CD4-positive, alpha-beta T cell (primary cell): ENCODE measurements around the gene CRACR2A. TPM values are rescaled to one million over a fixed set of nuclear protein-coding genes. Genes with fewer than 3 reads are reported as not detected.

ENCODE experiments used
- ATAC-seq: fragments of 200-7000 bp; cut with Tn5 transposase; one replicate; pipeline ENCODE4 v1.10.0; 2022; ENCODE audit warnings: mild to moderate bottlenecking; ENCODE audit not compliant: poor library complexity
- CTCF ChIA-PET: fragments of 350-600 bp; sonication (Branson Sonifier 250); formaldehyde crosslinking; loops from one replicate; lab custom pipeline; 2021; ENCODE audit warnings: antibody characterized with exemption, inconsistent platforms; lab: Charles Lee
- POLR2A ChIA-PET: fragments of 350-600 bp; sonication (Branson Sonifier 250); formaldehyde crosslinking; loops from one replicate; lab custom pipeline; 2021; ENCODE audit warnings: antibody characterized with exemption, inconsistent platforms; lab: Charles Lee
- DNase-seq, 14 experiments: peaks; one replicate each; pipeline ENCODE4 v3.0.0-alpha.2; 2013 to 2020; ENCODE audit warnings: mixed read lengths in 2 of 14
- H3K27ac ChIP-seq, 2 donors: one replicate each; pipeline versions ENCODE4 v1.5.1 to v1.7.0; 2013; ENCODE audit warnings: low read length in 2 of 2, low read depth in 1 of 2, mild to moderate bottlenecking in 1 of 2
- H3K27me3 ChIP-seq, 2 experiments: 1 replicate in 1 of 2; 2 replicates in 1 of 2; pipeline versions ENCODE4 v1.6.1 to v1.7.0; 2013; ENCODE audit warnings: low read length in 2 of 2, control low read depth in 1 of 2, mild to moderate bottlenecking in 1 of 2, moderate library complexity in 1 of 2; ENCODE audit not compliant: insufficient read depth in 2 of 2, control insufficient read depth in 1 of 2
- H3K36me3 ChIP-seq: one replicate; pipeline ENCODE4 v1.6.1; 2013; ENCODE audit warnings: low read length, control low read depth; ENCODE audit not compliant: insufficient read depth
- H3K4me1 ChIP-seq: one replicate; pipeline ENCODE4 v1.6.1; 2013; ENCODE audit warnings: low read length, control low read depth; ENCODE audit not compliant: insufficient read depth
- H3K4me3 ChIP-seq: one replicate; pipeline ENCODE4 v1.5.1; 2013; ENCODE audit warnings: mild to moderate bottlenecking, low read length, moderate library complexity
- H3K9me3 ChIP-seq, 2 experiments: 1 replicate in 1 of 2; 2 replicates in 1 of 2; pipeline versions ENCODE4 v1.6.1 to v1.7.0; 2013; ENCODE audit warnings: low read length in 2 of 2, mild to moderate bottlenecking in 2 of 2, control low read depth in 1 of 2, moderate library complexity in 1 of 2; ENCODE audit not compliant: control insufficient read depth in 1 of 2, insufficient read depth in 1 of 2
- H3K27ac Mint-ChIP-seq: one replicate; pipeline ENCODE4 v1.8.0; 2020; ENCODE audit warnings: mixed read lengths
- H3K27me3 Mint-ChIP-seq: one replicate; pipeline ENCODE4 v1.8.0; 2021; ENCODE audit warnings: mixed read lengths
- H3K36me3 Mint-ChIP-seq: one replicate; pipeline ENCODE4 v1.8.0; 2021; ENCODE audit warnings: low read depth, mixed read lengths
- H3K4me1 Mint-ChIP-seq: one replicate; pipeline ENCODE4 v1.8.0; 2021; ENCODE audit warnings: low read depth, mixed read lengths
- H3K4me3 Mint-ChIP-seq: one replicate; pipeline ENCODE4 v1.8.0; 2020; ENCODE audit warnings: mild to moderate bottlenecking, mixed read lengths
- H3K9me3 Mint-ChIP-seq: one replicate; pipeline ENCODE4 v1.8.0; 2020; ENCODE audit warnings: mixed read lengths
- intact Hi-C, 2 experiments: fragments of 100-400 bp; cut with DNase I in 1 of 2; cut with micrococcal nuclease in 1 of 2; formaldehyde crosslinking; loops; one replicate each; pipeline versions ENCODE4 v1.15.1 to v1.9.0; 2023 to 2025; cut with DNase I, micrococcal nuclease
- total RNA-seq, 174 experiments: library from RNA in 2 of 174; stranded (reverse) in 2 of 174; gene quantifications; one replicate each; pipeline ENCODE4 v1.2.3 and lab custom pipeline; 2021 to 2026
- TF ChIP-seq, protein P1 (sequence below): fragments of 200-600 bp; IDR thresholded peaks from one replicate; pipeline ENCODE4 v1.8.0; 2022; ENCODE audit warnings: antibody characterized with exemption, mild to moderate bottlenecking

The CRACR2A gene
- total RNA-seq, 2 experiments from 2014 or later, result 23.5 to 27.5 TPM

DNA sequence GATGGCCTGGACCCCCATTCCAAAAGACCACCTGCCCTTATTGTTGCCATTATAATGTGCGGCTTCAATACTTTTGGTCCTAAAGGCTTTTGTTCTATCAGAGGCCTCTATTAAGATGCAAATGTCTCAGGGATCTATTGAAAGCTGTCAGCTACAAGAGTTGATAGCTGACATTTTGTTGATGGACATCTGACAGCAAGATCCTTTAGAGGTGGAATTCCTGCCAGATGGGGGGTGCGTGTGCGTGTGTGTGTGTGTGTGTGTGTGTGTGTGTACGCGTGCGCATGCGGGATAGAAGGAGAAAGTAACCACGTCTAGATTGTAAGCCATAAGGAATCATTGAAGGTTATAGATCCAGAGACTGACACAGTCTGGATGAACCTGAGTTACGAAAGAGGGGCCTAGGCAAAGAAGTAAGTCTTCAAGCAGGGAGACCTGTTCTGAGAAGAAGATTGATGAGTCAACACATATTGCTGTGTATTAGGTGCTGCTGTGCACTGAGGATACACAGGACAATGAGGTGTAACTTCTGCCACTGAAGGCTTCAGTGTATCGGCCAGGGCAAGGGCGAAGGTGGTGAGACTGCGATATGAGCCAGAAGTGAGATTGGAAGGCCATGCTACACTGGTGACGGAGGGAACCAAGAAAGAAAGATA, 172.7 kb downstream of the CRACR2A start:
- peaks cover 0 to 6% of the 10 kb centered on the region in 2 experiments for H3K9me3 ChIP-seq
- TF ChIP-seq, protein P1, sequence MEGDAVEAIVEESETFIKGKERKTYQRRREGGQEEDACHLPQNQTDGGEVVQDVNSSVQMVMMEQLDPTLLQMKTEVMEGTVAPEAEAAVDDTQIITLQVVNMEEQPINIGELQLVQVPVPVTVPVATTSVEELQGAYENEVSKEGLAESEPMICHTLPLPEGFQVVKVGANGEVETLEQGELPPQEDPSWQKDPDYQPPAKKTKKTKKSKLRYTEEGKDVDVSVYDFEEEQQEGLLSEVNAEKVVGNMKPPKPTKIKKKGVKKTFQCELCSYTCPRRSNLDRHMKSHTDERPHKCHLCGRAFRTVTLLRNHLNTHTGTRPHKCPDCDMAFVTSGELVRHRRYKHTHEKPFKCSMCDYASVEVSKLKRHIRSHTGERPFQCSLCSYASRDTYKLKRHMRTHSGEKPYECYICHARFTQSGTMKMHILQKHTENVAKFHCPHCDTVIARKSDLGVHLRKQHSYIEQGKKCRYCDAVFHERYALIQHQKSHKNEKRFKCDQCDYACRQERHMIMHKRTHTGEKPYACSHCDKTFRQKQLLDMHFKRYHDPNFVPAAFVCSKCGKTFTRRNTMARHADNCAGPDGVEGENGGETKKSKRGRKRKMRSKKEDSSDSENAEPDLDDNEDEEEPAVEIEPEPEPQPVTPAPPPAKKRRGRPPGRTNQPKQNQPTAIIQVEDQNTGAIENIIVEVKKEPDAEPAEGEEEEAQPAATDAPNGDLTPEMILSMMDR, result no peak
- Mint-ChIP-seq H3K9me3 (no peaks in the 10 kb centered on the region), H3K27me3 (peaks cover 8% of the 10 kb centered on the region), H3K4me1 (no peaks in the 10 kb centered on the region), H3K4me3 (no peak overlapping the region), H3K27ac (no peak overlapping the region), H3K36me3 (no peaks in the 10 kb centered on the region)
- intact Hi-C loops, result loop anchor here in 1 of 2 experiments (10.0 kb wide), 1 partner anchor 205 kb away; no protein-coding TSS in a partner anchor
- H3K27ac ChIP-seq, result no peak overlapping the region
- peaks cover 0 to 6% of the 10 kb centered on the region in 2 experiments for H3K27me3 ChIP-seq
- no peaks in the 10 kb centered on the region for H3K4me1 ChIP-seq
- no peaks in the 10 kb centered on the region for H3K36me3 ChIP-seq
- DNase-seq, result no peak
- ChIA-PET POLR2A (no interaction called here), CTCF (no interaction called here)
- no peak for ATAC-seq
- H3K4me3 ChIP-seq, result no peak overlapping the region

DNA sequence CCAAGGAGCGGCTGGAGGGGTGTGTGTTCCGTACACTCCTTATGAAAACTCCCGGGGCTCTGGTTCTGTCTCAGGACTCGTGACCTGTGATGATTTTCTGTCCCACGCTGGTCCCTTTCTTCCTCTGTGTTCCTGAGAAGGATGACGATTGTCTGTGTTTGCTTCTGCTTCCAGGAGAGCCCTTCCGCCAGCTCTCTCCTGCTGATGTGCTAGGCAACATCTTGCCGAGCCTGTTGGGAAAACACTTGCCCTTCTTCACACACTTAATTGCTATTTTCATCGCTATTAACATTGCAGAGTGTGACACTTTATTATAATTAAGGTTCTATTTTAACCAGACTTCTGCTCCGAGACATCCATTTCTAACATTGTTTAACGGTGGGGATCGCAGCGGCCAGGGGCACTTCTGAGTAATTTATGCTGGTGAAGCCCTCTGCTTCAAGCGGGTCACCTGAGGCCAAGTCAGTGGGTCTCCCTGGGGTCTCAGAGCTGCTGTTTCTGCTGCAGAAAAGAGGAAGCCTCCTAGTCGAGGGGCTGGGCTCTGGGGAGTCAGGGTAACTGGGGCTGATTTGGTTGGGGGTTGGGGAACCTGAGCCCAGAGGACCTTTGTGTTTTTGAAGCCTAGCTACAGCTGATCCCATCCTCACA, 173.3 kb downstream of the CRACR2A start:
- Mint-ChIP-seq H3K36me3 (no peaks in the 10 kb centered on the region), H3K9me3 (no peaks in the 10 kb centered on the region), H3K4me3 (no peak overlapping the region), H3K4me1 (no peaks in the 10 kb centered on the region), H3K27ac (no peak overlapping the region), H3K27me3 (peaks cover 8% of the 10 kb centered on the region)
- DNase-seq, result no peak
- POLR2A ChIA-PET, result no interaction called here
- Histone ChIP-seq H3K27ac (no peak overlapping the region), H3K4me1 (no peaks in the 10 kb centered on the region), H3K36me3 (no peaks in the 10 kb centered on the region), H3K27me3 (peaks cover 0 to 6% of the 10 kb centered on the region in 2 experiments), H3K9me3 (peaks cover 0 to 6% of the 10 kb centered on the region in 2 experiments), H3K4me3 (no peak overlapping the region)
- intact Hi-C loops, result loop anchor here in 1 of 2 experiments (10.0 kb wide), 1 partner anchor 205 kb away; no protein-coding TSS in a partner anchor
- CTCF ChIA-PET, result no interaction called here
- no peak for ATAC-seq
- TF ChIP-seq, protein P1, result no peak

- Histone ChIP-seq H3K27ac (no peak overlapping the region), H3K36me3 (no peaks in the 10 kb centered on the region), H3K4me1 (no peaks in the 10 kb centered on the region), H3K4me3 (no peak overlapping the region), H3K9me3 (peaks cover 0 to 2% of the 10 kb centered on the region in 2 experiments), H3K27me3 (peaks cover 0 to 6% of the 10 kb centered on the region in 2 experiments)
- CTCF ChIA-PET, result no interaction called here
- H3K9me3 Mint-ChIP-seq, result no peaks in the 10 kb centered on the region
- TF ChIP-seq, protein P1, result no peak
- H3K4me3 Mint-ChIP-seq, result no peak overlapping the region
- H3K36me3 Mint-ChIP-seq, result no peaks in the 10 kb centered on the region
- no peak overlapping the region for H3K27ac Mint-ChIP-seq
- intact Hi-C loops, result no loop called here
- POLR2A ChIA-PET, result no interaction called here
- H3K4me1 Mint-ChIP-seq, result no peaks in the 10 kb centered on the region
- H3K27me3 Mint-ChIP-seq, result peaks cover 8% of the 10 kb centered on the region
- DNase-seq (no peak), ATAC-seq (no peak)
Measured at GRCh38 chr12:3578557-3578956, 174.4 kb downstream of the CRACR2A start.
